AG10803 (cell line): ENCODE results near the gene DNAL1.

Experiments
- DNase-seq: peaks from one replicate; pipeline ENCODE4 v3.0.0; 2010; ENCODE audit warnings: low read depth
- H3K4me3 ChIP-seq: 2 replicates; pipeline ENCODE4 v1.5.1; 2011; ENCODE audit warnings: mild to moderate bottlenecking, low read length, control low read depth
- CTCF ChIP-seq: conservative IDR thresholded peaks from 2 replicates; pipeline ENCODE4 v1.5.1; 2011; ENCODE audit warnings: mild to moderate bottlenecking, low read length, control low read depth, inconsistent platforms

The DNAL1 gene

GRCh38 chr14:73644531-73645247, at the start of gene DNAL1:
Gene DNAL1 (plus strand): TSS chr14:73644986. CDS start chr14:73645040, 54 bp downstream.
- TF ChIP-seq CTCF, result no peak
- peak; percentile 86 for DNase-seq
- peak within 1 kb of the TSS; percentile 94 for H3K4me3 ChIP-seq

GRCh38 chr14:73599499-73599898, 45.3 kb upstream of the DNAL1 start:
- H3K4me3 ChIP-seq, result no peak overlapping the region
- TF ChIP-seq CTCF, result no peak
- no peak for DNase-seq

GRCh38 chr14:73602994-73603393, 41.8 kb upstream of the DNAL1 start:
- no peak for TF ChIP-seq CTCF
- DNase-seq, result no peak
- no peak overlapping the region for H3K4me3 ChIP-seq

GRCh38 chr14:73606271-73606670, 38.5 kb upstream of the DNAL1 start:
- no peak for TF ChIP-seq CTCF
- no peak for DNase-seq
- no peak overlapping the region for H3K4me3 ChIP-seq

- no peak overlapping the region for H3K4me3 ChIP-seq
- DNase-seq, result no peak
- no peak for TF ChIP-seq CTCF
Observed at GRCh38 chr14:73607241-73607640, 37.5 kb upstream of the DNAL1 start.

GRCh38 chr14:73610687-73611086, 34.1 kb upstream of the DNAL1 start:
- no peak overlapping the region for H3K4me3 ChIP-seq
- no peak for TF ChIP-seq CTCF
- no peak for DNase-seq

- no peak for TF ChIP-seq CTCF
- H3K4me3 ChIP-seq, result peak within 1 kb of the TSS; percentile 61
- DNase-seq, result peak; percentile 70
Observed at GRCh38 chr14:73612339-73613045, 32.3 kb upstream of the DNAL1 start, which contains the start of gene ACOT6. Gene ACOT6 (plus strand): TSS chr14:73612517. CDS start chr14:73612572, 55 bp downstream.
